NCI-H1436 (cell line): ENCODE results near the gene POGK.

Experiments used
- DNase-seq: peaks from one replicate; lab custom pipeline; 2025; lab: John Stamatoyannopoulos, UW

Gene POGK

GRCh38 chr1:166902279-166902678 is 63.0 kb downstream of the POGK start:
- no peak for DNase-seq

- no peak for DNase-seq
Measured at GRCh38 chr1:166903232-166903631, 64.0 kb downstream of the POGK start.

GRCh38 chr1:166905136-166905535 is 65.9 kb downstream of the POGK start:
- no peak for DNase-seq

- no peak for DNase-seq
Measured at GRCh38 chr1:166905900-166906299, 66.6 kb downstream of the POGK start.
